GM23248 (cell line): Measurements from ENCODE around the gene ARHGEF7. TPM values are rescaled to one million over a fixed set of nuclear protein-coding genes. Genes with fewer than 3 reads are reported as not detected.

Experiments used
- DNase-seq: peaks from one replicate; pipeline ENCODE4 v3.0.0-alpha.2; 2015
- H2AFZ ChIP-seq: fragments of 200-600 bp; sonication (generic); 2 replicates; pipeline ENCODE4 v1.6.1; 2016; ENCODE audit warnings: antibody characterized with exemption
- H3F3A ChIP-seq: fragments of 200-600 bp; sonication (generic); 2 replicates; pipeline ENCODE4 v1.6.1; 2016; ENCODE audit warnings: mild to moderate bottlenecking, antibody characterized with exemption, mixed run types; ENCODE audit not compliant: insufficient read depth
- H3K27ac ChIP-seq: fragments of 200-600 bp; sonication (generic); 2 replicates; pipeline ENCODE4 v1.5.1; 2016; ENCODE audit warnings: mild to moderate bottlenecking
- H3K27me3 ChIP-seq: fragments of 200-600 bp; sonication (generic); replicated peaks from 2 replicates; pipeline ENCODE4 v1.6.1; 2016; ENCODE audit warnings: mild to moderate bottlenecking; ENCODE audit not compliant: insufficient read depth
- H3K36me3 ChIP-seq: fragments of 200-600 bp; sonication (generic); 2 replicates; pipeline ENCODE4 v1.6.1; 2016; ENCODE audit warnings: low read depth, mild to moderate bottlenecking
- H3K4me1 ChIP-seq: fragments of 200-600 bp; sonication (generic); 2 replicates; pipeline ENCODE4 v1.6.1; 2016; ENCODE audit warnings: mild to moderate bottlenecking; ENCODE audit not compliant: insufficient read depth
- H3K4me2 ChIP-seq: fragments of 200-600 bp; sonication (generic); one replicate; pipeline ENCODE4 v1.6.1; 2016; ENCODE audit warnings: mild to moderate bottlenecking; ENCODE audit not compliant: unreplicated experiment
- H3K4me3 ChIP-seq: fragments of 200-600 bp; sonication (generic); 2 replicates; pipeline ENCODE4 v1.5.1; 2016; ENCODE audit warnings: mild to moderate bottlenecking
- H3K79me2 ChIP-seq: fragments of 200-600 bp; sonication (generic); 2 replicates; pipeline ENCODE4 v1.6.1; 2016; ENCODE audit warnings: mild to moderate bottlenecking; ENCODE audit not compliant: insufficient read depth
- H3K9ac ChIP-seq: fragments of 200-600 bp; sonication (generic); 2 replicates; pipeline ENCODE4 v1.6.1; 2016; ENCODE audit warnings: mild to moderate bottlenecking
- H3K9me2 ChIP-seq: fragments of 200-600 bp; sonication (generic); 2 replicates; pipeline ENCODE4 v1.6.1; 2016; ENCODE audit warnings: mixed run types, mild to moderate bottlenecking, moderate library complexity; ENCODE audit not compliant: insufficient read depth
- H3K9me3 ChIP-seq: fragments of 200-600 bp; sonication (generic); one replicate; pipeline ENCODE4 v1.6.1; 2017; ENCODE audit warnings: low read depth
- H4K20me1 ChIP-seq: fragments of 200-600 bp; sonication (generic); 2 replicates; pipeline ENCODE4 v1.6.0; 2016; ENCODE audit not compliant: insufficient read depth
- EZH2 ChIP-seq: fragments of 200-600 bp; sonication (generic); IDR thresholded peaks from 2 replicates; pipeline ENCODE4 v1.6.1; 2018; ENCODE audit warnings: antibody characterized with exemption, mild to moderate bottlenecking; ENCODE audit not compliant: insufficient read depth, poor library complexity, severe bottlenecking
- EZH2phosphoT487 ChIP-seq: fragments of 200-600 bp; sonication (generic); IDR thresholded peaks from 2 replicates; pipeline ENCODE4 v1.6.1; 2018; ENCODE audit warnings: antibody characterized with exemption, moderate library complexity, mild to moderate bottlenecking, low read depth; ENCODE audit not compliant: insufficient read depth
- WGBS, 2 experiments: methylation state at CpG; one replicate each; pipeline ENCODE4 v1.1.6; 2015 to 2017; ENCODE audit warnings: low lambda C conversion rate in 2 of 2, low coverage in 1 of 2; ENCODE audit errors: missing lambda C conversion rate in 2 of 2; 5-methylcytosine and 5-hydroxymethylcytosine counted together
- in situ Hi-C: fragments of 300-500 bp; cut with MboI; formaldehyde crosslinking; loops from 2 replicates; pipeline ENCODE4 v1.15.0; 2020
- polyA plus RNA-seq: library from polyadenylated mRNA; unstranded; fragments of >200 nt; fragmentation: Nextera tagmentation; extraction: Ambion mirVana; gene quantifications from 2 replicates; pipeline ENCODE4 v1.2.1, GENCODE V29; 2016
- total RNA-seq: library from RNA; depleted of rRNA; stranded (reverse); fragments of >200 nt; shearing (Covaris generic); gene quantifications from 2 replicates; pipeline ENCODE4 v1.2.3, GENCODE V29; 2014

Gene ARHGEF7
- total and polyA plus RNA-seq, 2 experiments from 2014 or later = 19.0 to 23.0 TPM

GRCh38 chr13:111341886-111342285 is 226.8 kb downstream of the ARHGEF7 start:
- Histone ChIP-seq H3K27me3 (no peaks in the 10 kb centered on the region), H3K9ac (no peak overlapping the region), H4K20me1 (no peaks in the 10 kb centered on the region), H2AFZ (no peak overlapping the region), H3F3A (peaks cover 2% of the 10 kb centered on the region; the same call in 1 of the 2 replicates), H3K4me3 (no peak overlapping the region), H3K4me2 (no peak overlapping the region), H3K27ac (no peak overlapping the region), H3K79me2 (no peaks in the 10 kb centered on the region), H3K4me1 (peaks cover 10% of the 10 kb centered on the region), H3K9me2 (no peaks in the 10 kb centered on the region), H3K36me3 (no peaks in the 10 kb centered on the region), H3K9me3 (no peaks in the 10 kb centered on the region)
- TF ChIP-seq EZH2phosphoT487 (no peak), EZH2 (no peak)
- DNase-seq = no peak
- WGBS, 2 experiments = 91 to 94% methylated on average over 4 to 5 of the region's 5 CpGs
- in situ Hi-C loops = no loop called here

GRCh38 chr13:111342721-111343120 is 227.6 kb downstream of the ARHGEF7 start:
- Histone ChIP-seq H3K9ac (no peak overlapping the region), H2AFZ (no peak overlapping the region), H3F3A (no peaks in the 10 kb centered on the region), H3K36me3 (no peaks in the 10 kb centered on the region), H3K4me3 (no peak overlapping the region), H3K9me2 (no peaks in the 10 kb centered on the region), H4K20me1 (no peaks in the 10 kb centered on the region), H3K27ac (no peak overlapping the region), H3K4me1 (0 out of 2 replicates have a peak, but pooled peaks cover 3% of the 10 kb centered on the region), H3K4me2 (no peak overlapping the region), H3K27me3 (no peaks in the 10 kb centered on the region), H3K79me2 (no peaks in the 10 kb centered on the region), H3K9me3 (no peaks in the 10 kb centered on the region)
- DNase-seq = no peak
- TF ChIP-seq EZH2phosphoT487 = no peak
- no peak for TF ChIP-seq EZH2
- in situ Hi-C loops = no loop called here
- 93 to 98% methylated on average over 9 of the region's 9 CpGs for WGBS, 2 experiments

- Histone ChIP-seq H3K27ac (no peak overlapping the region), H4K20me1 (no peaks in the 10 kb centered on the region)
These were observed 228.2 kb downstream of the ARHGEF7 start for GRCh38 chr13:111343186-111343805.

DNA sequence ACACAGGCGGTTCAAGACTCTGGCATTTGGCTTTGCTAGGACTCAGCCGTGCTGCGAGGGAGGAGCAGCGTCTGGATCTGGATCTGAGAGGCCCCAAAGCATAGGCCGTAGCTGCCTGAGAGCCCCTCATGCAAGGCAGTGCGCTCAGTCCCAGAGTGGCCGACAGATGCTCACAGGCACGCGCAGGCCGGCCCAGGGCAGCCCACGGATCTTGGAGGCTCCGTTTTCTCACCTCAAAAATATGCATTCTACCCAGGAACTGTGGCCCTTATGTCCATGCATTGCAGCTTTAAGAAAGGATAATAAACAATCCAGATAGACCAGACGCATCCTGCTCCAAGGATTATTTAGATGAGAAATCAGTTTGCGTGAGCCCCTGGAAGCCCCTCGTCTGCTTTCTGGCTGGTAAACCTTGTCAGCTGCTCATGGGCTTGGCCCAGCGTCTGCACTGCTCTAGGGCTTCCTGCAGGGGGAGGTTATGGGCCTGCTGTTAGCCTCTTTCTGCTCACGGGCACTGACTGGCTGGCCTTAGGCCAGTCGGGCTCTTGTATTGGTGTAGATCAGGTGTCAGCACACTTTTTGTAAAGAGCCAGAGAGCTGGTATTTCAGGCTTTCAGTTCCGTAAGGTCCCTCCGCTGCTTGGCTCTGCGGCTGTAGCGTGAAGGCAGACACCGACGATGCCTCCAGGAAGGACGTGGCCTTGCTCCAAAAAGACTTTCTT is 229.5 kb downstream of the ARHGEF7 start:
- no peaks in the 10 kb centered on the region for H3K4me1 ChIP-seq
- in situ Hi-C loops = no loop called here
- H3K36me3 ChIP-seq = no peaks in the 10 kb centered on the region
- no peaks in the 10 kb centered on the region for H3K27me3 ChIP-seq
- H2AFZ ChIP-seq = no peak overlapping the region
- H3F3A ChIP-seq = no peaks in the 10 kb centered on the region
- DNase-seq = peak; percentile 56
- no peaks in the 10 kb centered on the region for H3K79me2 ChIP-seq
- no peaks in the 10 kb centered on the region for H3K9me2 ChIP-seq
- no peaks in the 10 kb centered on the region for H3K9me3 ChIP-seq
- WGBS, 2 experiments = 58 to 60% methylated on average over 25 of the region's 25 CpGs
- no peak overlapping the region for H3K4me3 ChIP-seq
- no peak overlapping the region for H3K4me2 ChIP-seq
- no peaks in the 10 kb centered on the region for H4K20me1 ChIP-seq
- no peak for TF ChIP-seq EZH2
- no peak for TF ChIP-seq EZH2phosphoT487
- H3K9ac ChIP-seq = no peak overlapping the region
- H3K27ac ChIP-seq = no peak overlapping the region

More at GRCh38 chr13:111343186-111343805, 228.2 kb downstream of the ARHGEF7 start:
- Histone ChIP-seq H3K79me2 (no peaks in the 10 kb centered on the region), H3K4me1 (no peaks in the 10 kb centered on the region), H3K9me2 (no peaks in the 10 kb centered on the region), H3K9ac (no peak overlapping the region), H3K4me3 (no peak overlapping the region), H2AFZ (no peak overlapping the region), H3K9me3 (no peaks in the 10 kb centered on the region), H3K36me3 (no peaks in the 10 kb centered on the region), H3F3A (no peaks in the 10 kb centered on the region), H3K4me2 (no peak overlapping the region), H3K27me3 (no peaks in the 10 kb centered on the region)
- no peak for DNase-seq
- WGBS, 2 experiments = 69 to 80% methylated on average over 11 of the region's 11 CpGs
- in situ Hi-C loops = no loop called here
- TF ChIP-seq EZH2phosphoT487 (no peak), EZH2 (no peak)
